Right atrium auricular region (tissue), 2 donors: Measurements from ENCODE around the gene GFOD1. TPM values are rescaled to one million over a fixed set of nuclear protein-coding genes. Genes with fewer than 3 reads are reported as not detected.

Experiments
- DNase-seq: peaks from one replicate; pipeline ENCODE4 v3.0.0-alpha.2; 2019; ENCODE audit warnings: low spot score
- H3K27ac ChIP-seq, 2 donors: fragments of 200-600 bp; sonication (generic); 1 replicate in 1 of 2; 2 replicates in 1 of 2; pipeline ENCODE4 v1.5.1; 2016 to 2019
- H3K27me3 ChIP-seq, 2 donors: fragments of 200-600 bp; sonication (generic); one replicate each; pipeline versions ENCODE4 v1.5.1 to v1.6.0; 2017 to 2019
- H3K36me3 ChIP-seq: fragments of 200-600 bp; sonication (generic); one replicate; pipeline ENCODE4 v1.5.1; 2016
- H3K4me1 ChIP-seq, 2 donors: fragments of 200-600 bp; sonication (generic); one replicate each; pipeline versions ENCODE4 v1.5.1 to v1.6.0; 2017 to 2019
- H3K4me3 ChIP-seq, 2 donors: fragments of 200-600 bp; sonication (generic); 1 replicate in 1 of 2; 2 replicates in 1 of 2; pipeline ENCODE4 v1.5.1; 2017 to 2019; ENCODE audit warnings: mild to moderate bottlenecking in 1 of 2, moderate library complexity in 1 of 2
- H3K9me3 ChIP-seq, 2 donors: fragments of 200-600 bp; sonication (generic); one replicate each; pipeline ENCODE4 v1.5.1; 2019
- total RNA-seq, 2 donors: library from RNA; depleted of rRNA; stranded (reverse); fragments of >200 nt; gene quantifications; one replicate each; pipeline ENCODE4 v1.1.0, GENCODE V29; 2016
- TF ChIP-seq, protein P1 (sequence below), 2 donors: fragments of 200-600 bp; sonication (generic); IDR thresholded peaks; one replicate each; pipeline ENCODE4 v1.5.1; 2019; ENCODE audit warnings: antibody characterized with exemption in 2 of 2

GFOD1 gene
- total RNA-seq, 2 donors from 2014 or later, result 66.2 to 96.3 TPM

DNA sequence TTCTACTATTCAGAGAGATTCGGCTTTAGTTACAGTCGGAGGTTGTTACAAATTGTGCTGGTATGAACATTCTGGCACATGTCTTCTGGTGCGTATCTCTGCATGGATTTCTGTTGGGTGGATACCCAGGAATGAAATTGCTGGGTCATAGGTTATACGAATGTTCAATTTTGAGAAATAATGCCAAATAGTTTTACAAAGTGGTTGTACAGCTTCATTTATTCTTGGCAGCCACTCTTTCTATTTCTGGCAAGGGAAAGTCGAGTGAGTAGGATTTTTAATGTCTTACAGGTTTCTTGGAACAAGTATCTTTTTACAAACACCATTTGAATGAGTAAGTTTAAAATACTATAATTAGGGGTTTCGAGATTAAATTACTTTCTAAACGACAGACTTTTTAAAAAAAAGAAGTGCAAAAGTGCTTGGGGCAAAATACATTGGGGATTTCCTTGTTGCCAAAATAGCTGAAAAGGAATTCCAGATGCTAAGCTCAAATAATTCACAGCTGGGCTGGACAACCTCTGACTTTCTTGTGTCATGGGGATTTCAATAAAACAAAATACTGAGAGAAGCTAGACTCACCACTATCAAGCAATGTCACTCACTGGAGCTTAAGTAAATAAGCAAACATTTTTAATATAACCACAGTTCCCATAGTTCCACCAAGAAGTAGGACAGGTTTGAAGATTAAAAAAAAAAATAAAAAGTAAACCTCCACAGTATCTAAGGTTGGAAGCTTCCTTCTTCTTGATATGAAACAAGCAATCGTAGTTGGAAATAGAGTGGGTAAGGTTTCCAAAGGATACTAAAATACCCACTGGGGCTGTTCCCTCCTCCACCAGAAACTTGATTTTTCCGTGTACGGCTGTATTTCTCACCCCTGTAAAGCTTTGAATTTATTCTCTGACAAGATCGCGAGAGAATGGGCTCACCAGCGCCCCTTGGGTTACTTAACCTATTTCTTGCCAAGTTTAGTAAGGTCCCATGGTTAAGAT is 21.6 kb upstream of the GFOD1 start:
- peak overlapping the region; percentile 42 to 46 for H3K27ac ChIP-seq
- peaks cover 0 to 40% of the 10 kb centered on the region in 2 donors for H3K4me1 ChIP-seq
- TF ChIP-seq, protein P1, sequence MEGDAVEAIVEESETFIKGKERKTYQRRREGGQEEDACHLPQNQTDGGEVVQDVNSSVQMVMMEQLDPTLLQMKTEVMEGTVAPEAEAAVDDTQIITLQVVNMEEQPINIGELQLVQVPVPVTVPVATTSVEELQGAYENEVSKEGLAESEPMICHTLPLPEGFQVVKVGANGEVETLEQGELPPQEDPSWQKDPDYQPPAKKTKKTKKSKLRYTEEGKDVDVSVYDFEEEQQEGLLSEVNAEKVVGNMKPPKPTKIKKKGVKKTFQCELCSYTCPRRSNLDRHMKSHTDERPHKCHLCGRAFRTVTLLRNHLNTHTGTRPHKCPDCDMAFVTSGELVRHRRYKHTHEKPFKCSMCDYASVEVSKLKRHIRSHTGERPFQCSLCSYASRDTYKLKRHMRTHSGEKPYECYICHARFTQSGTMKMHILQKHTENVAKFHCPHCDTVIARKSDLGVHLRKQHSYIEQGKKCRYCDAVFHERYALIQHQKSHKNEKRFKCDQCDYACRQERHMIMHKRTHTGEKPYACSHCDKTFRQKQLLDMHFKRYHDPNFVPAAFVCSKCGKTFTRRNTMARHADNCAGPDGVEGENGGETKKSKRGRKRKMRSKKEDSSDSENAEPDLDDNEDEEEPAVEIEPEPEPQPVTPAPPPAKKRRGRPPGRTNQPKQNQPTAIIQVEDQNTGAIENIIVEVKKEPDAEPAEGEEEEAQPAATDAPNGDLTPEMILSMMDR (IDR thresholded peaks at IDR 0.05), result no peak
- no peaks in the 10 kb centered on the region for H3K27me3 ChIP-seq
- no peaks in the 10 kb centered on the region for H3K9me3 ChIP-seq
- DNase-seq, result no peak
- no peak overlapping the region for H3K4me3 ChIP-seq
- no peaks in the 10 kb centered on the region for H3K36me3 ChIP-seq

DNA sequence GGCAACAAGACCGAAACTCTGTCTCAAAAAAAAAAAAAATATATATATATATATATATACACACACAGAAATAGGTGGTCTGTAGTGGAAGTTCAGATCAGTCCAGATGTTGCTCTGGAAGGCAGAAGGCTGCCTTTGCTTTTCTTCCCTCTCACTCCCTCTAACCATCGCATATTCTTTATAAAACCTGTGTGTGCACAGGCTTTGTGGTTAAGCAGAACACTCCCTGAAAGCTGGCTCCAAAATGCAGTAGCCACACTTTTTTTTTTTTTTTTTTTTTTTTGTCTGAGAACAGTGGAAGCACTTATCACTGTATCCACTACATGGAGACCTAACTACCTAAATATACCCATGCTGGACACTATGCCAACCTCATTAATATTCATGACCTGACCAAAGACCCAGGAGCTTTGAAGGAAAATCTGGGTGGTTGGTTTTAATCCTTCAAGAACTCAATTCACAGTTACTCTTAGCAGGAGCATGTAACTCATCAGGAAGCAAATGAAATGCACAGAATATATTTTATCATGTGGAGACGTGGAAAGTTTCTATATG is 20.0 kb upstream of the GFOD1 start:
- H3K9me3 ChIP-seq, result no peaks in the 10 kb centered on the region
- H3K4me3 ChIP-seq, result no peak overlapping the region
- peaks cover 0 to 39% of the 10 kb centered on the region in 2 donors for H3K4me1 ChIP-seq
- no peak for DNase-seq
- TF ChIP-seq, protein P1 (IDR thresholded peaks at IDR 0.05), result no peak
- H3K27me3 ChIP-seq, result no peaks in the 10 kb centered on the region
- H3K27ac ChIP-seq, result peak overlapping the region in 1 of 2 donors; percentile 42
- no peaks in the 10 kb centered on the region for H3K36me3 ChIP-seq

DNA sequence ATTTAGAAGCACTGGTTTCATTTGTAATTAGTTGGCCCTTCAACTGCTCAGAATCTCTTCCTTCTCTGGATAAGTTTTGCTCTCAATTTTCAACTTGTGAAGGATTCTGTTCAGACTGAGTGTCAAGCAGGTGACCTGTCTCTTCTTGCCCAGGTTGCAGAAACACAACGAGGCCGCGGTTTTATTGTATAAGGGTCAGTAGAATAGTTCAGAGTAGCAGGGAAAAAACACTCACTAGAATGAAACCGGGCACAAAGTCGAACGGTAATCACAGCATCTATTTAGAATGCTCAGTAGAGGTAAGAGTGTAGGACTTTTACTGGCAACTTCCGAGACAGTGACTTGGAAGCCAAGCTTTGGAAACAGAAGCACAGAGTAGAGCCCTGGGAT is 17.9 kb upstream of the GFOD1 start:
- Histone ChIP-seq H3K36me3 (no peaks in the 10 kb centered on the region), H3K27ac (peak overlapping the region in 1 of 2 donors; percentile 44), H3K4me1 (peaks cover 0 to 26% of the 10 kb centered on the region in 2 donors), H3K4me3 (no peak overlapping the region), H3K27me3 (no peaks in the 10 kb centered on the region), H3K9me3 (no peaks in the 10 kb centered on the region)
- TF ChIP-seq, protein P1 (IDR thresholded peaks at IDR 0.05), result no peak
- no peak for DNase-seq

DNA sequence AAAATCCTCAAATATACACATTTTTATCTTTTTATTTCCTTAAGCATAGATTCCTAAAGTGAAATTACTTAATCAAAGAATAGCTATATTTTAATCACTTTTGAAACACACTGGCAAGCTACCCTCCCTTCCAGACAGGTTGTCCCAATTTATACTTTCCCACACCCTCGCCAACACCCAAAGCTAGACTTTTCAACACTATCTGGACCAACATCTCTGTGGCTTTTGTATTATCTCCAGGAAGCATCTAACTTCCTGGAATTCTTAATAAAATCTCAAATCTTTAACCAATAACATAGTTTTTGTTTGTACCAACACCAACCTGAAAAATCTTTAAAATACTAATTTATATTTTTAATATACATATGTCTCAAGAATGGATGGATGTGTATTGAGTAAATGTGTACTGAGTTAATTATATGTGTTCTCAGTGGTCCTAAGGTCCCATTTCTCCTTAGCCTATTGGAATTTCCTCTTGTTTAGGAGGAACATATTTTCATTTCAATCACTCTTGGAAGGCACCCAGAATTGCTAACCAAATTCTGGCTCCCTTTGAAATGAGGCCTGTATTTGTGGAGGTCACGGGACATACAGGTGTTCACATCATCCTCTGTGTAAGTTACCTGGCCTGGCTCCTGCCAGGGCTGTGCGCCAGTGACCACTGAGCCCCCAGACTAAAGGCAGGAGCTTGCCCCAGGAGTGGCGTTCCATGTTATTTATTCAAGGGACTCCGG is 17.4 kb upstream of the GFOD1 start:
- Histone ChIP-seq H3K9me3 (no peaks in the 10 kb centered on the region), H3K27me3 (no peaks in the 10 kb centered on the region), H3K27ac (peak overlapping the region in 1 of 2 donors; percentile 44), H3K4me1 (peaks cover 0 to 26% of the 10 kb centered on the region in 2 donors), H3K36me3 (no peaks in the 10 kb centered on the region), H3K4me3 (no peak overlapping the region)
- no peak for DNase-seq
- TF ChIP-seq, protein P1 (IDR thresholded peaks at IDR 0.05), result no peak

DNA sequence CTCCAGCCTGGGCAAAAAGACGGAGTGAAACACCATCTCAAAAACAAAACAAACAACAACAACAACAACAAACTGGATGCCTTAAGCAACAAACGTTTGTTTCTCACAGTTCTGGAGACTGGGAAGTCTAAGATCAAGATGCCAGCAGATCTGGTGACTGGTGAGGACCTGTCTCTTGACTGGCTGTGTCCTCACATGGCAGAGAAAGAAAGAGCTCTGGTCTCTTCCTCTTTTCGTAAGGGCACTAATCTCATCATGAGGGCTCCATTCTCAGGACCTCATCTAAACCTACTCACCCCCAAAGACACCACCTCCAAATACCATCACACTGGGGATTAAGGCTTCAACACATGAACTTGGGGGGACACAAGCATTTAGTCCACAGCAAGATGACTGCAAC is 13.5 kb upstream of the GFOD1 start:
- no peak for DNase-seq
- Histone ChIP-seq H3K27ac (no peak overlapping the region), H3K27me3 (no peaks in the 10 kb centered on the region), H3K4me3 (no peak overlapping the region), H3K4me1 (peaks cover 0 to 18% of the 10 kb centered on the region in 2 donors), H3K9me3 (no peaks in the 10 kb centered on the region), H3K36me3 (no peaks in the 10 kb centered on the region)
- TF ChIP-seq, protein P1 (IDR thresholded peaks at IDR 0.05), result no peak
